OCI-LY1 (cell line): ENCODE data around the gene DNASE1L2.

ENCODE experiments used
- EZH2 ChIP-seq: fragments of 200-600 bp; sonication (generic), shearing (Covaris generic); IDR thresholded peaks from 2 replicates; pipeline ENCODE4 v1.8.0; 2017; ENCODE audit warnings: borderline replicate concordance, mixed run types, mild to moderate bottlenecking, antibody characterized with exemption, low read length, moderate library complexity, mixed read lengths
- TF ChIP-seq, protein P1 (sequence below): fragments of 200-600 bp; sonication (generic), shearing (Covaris generic); IDR thresholded peaks from 2 replicates; pipeline ENCODE4 v1.5.1; 2017; ENCODE audit warnings: mild to moderate bottlenecking, antibody characterized with exemption, low read length, moderate library complexity, mixed read lengths

DNA sequence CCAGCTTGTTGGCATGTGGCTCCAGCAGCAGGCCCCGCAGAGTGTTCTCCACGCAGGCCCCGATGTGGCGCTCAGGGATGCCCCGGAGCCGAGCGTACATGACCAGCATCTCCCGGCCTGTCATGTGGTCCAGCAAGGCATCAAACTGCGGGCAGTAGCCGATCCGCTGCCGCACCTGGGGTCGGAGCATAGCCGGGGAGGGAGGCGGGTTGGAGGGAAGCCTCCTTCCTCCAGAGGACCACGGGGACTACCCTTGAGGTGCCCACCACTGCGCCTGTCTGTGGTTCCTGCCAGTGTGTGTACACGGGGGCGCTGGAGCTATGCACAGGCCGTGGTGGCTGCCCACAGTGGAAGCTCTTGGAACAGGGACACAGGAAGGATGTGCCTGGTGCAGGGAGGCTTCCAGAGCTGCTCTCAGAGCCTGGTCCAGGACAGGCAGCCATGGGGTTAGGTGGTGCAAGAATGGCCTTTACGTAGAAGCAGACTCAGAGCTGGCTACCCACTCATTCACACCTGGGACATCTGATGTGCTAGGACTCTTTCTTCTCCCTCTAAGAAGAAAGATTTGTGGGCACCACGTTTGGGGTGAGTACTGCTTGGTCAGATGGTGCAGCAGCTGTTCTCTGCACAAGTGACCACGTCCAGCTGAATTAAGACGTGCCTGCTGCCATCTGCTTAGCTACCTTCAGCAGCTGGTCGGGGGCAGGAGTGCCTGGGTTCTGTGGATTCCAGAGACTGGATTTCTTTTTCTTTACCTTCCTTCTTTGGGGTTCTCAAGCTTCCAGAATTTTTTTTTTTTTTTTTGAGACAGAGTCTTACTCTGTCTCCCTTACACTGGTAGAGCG, 42.9 kb downstream of the DNASE1L2 start:
- TF ChIP-seq, protein P1, sequence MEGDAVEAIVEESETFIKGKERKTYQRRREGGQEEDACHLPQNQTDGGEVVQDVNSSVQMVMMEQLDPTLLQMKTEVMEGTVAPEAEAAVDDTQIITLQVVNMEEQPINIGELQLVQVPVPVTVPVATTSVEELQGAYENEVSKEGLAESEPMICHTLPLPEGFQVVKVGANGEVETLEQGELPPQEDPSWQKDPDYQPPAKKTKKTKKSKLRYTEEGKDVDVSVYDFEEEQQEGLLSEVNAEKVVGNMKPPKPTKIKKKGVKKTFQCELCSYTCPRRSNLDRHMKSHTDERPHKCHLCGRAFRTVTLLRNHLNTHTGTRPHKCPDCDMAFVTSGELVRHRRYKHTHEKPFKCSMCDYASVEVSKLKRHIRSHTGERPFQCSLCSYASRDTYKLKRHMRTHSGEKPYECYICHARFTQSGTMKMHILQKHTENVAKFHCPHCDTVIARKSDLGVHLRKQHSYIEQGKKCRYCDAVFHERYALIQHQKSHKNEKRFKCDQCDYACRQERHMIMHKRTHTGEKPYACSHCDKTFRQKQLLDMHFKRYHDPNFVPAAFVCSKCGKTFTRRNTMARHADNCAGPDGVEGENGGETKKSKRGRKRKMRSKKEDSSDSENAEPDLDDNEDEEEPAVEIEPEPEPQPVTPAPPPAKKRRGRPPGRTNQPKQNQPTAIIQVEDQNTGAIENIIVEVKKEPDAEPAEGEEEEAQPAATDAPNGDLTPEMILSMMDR, result no peak
- no peak for TF ChIP-seq EZH2
